GM12878 (cell line): ENCODE measurements around the gene NDUFS6. TPM values are rescaled to one million over a fixed set of nuclear protein-coding genes. Genes with fewer than 3 reads are reported as not detected.

Experiments
- ATAC-seq: fragments of 200-7000 bp; cut with Tn5 transposase; 3 replicates; pipeline ENCODE4 v1.9.1; 2020; ENCODE audit warnings: mild to moderate bottlenecking, moderate library complexity
- BruUV-seq: library from RNA; stranded (reverse); fragments of 400-500 nt; replicated peaks from 2 replicates; lab custom pipeline; 2021; lab: Mats Ljungman, UMichigan
- CTCF ChIA-PET: fragments of 300-600 bp; sonication (Branson Sonifier 250); formaldehyde crosslinking; extraction: SDS; loops from one replicate; lab custom pipeline; 2021; ENCODE audit warnings: inconsistent platforms; lab: Yijun Ruan, JAX
- POLR2A ChIA-PET: fragments of 350-600 bp; formaldehyde crosslinking; extraction: SDS; loops from one replicate; lab custom pipeline; 2021; ENCODE audit warnings: inconsistent platforms; lab: Charles Lee
- RAD21 ChIA-PET: fragments of 300-600 bp; sonication (Branson Sonifier 250); formaldehyde crosslinking; loops from one replicate; lab custom pipeline; 2023; ENCODE audit warnings: antibody characterized with exemption; ENCODE audit not compliant: unreplicated experiment; lab: Charles Lee
- SMC1A ChIA-PET: fragments of 300-600 bp; sonication (Branson Sonifier 250); formaldehyde crosslinking; loops from one replicate; lab custom pipeline; 2023; ENCODE audit not compliant: unreplicated experiment, uncharacterized antibody; lab: Charles Lee
- DNase-seq: peaks from one replicate; pipeline ENCODE4 v3.0.0-alpha.2; 2011; ENCODE audit warnings: low read depth, low spot score
- FAIRE-seq: peaks from 3 replicates; lab custom pipeline; 2011; peaks lifted over from hg19 to GRCh38; lab: Jason Lieb, UNC
- H2AFZ ChIP-seq: 2 replicates; pipeline ENCODE4 v1.6.0; 2011; ENCODE audit warnings: low read depth, low read length, control low read depth; ENCODE audit not compliant: control insufficient read depth
- H3K27ac ChIP-seq: 2 replicates; pipeline ENCODE4 v1.5.1; 2011; ENCODE audit warnings: control low read depth; ENCODE audit not compliant: control insufficient read depth, insufficient read depth
- H3K27me3 ChIP-seq, 2 experiments: replicated peaks in 1 of 2; 2 replicates each; pipeline versions ENCODE4 v1.6.0 to v1.6.1; 2011; ENCODE audit warnings: low read length in 1 of 2; ENCODE audit not compliant: control insufficient read depth in 2 of 2, insufficient read depth in 2 of 2
- H3K36me3 ChIP-seq, 2 experiments: 2 replicates each; pipeline ENCODE4 v1.5.1; 2011; ENCODE audit warnings: low read length in 1 of 2; ENCODE audit not compliant: control insufficient read depth in 2 of 2, insufficient read depth in 2 of 2
- H3K4me1 ChIP-seq: 2 replicates; pipeline ENCODE4 v1.6.1; 2011; ENCODE audit warnings: mild to moderate bottlenecking, low read length, moderate library complexity, mixed read lengths; ENCODE audit not compliant: control insufficient read depth, insufficient read depth
- H3K4me2 ChIP-seq: 2 replicates; pipeline ENCODE4 v1.6.0; 2011; ENCODE audit warnings: control low read depth; ENCODE audit not compliant: control insufficient read depth, insufficient read depth
- H3K4me3 ChIP-seq: fragments of 200-600 bp; sonication (generic); 2 replicates; pipeline ENCODE4 v1.5.1; 2016
- H3K79me2 ChIP-seq: 2 replicates; pipeline ENCODE4 v1.6.0; 2011; ENCODE audit warnings: low read length; ENCODE audit not compliant: control insufficient read depth, insufficient read depth
- H3K9ac ChIP-seq: 2 replicates; pipeline ENCODE4 v1.8.0; 2011; ENCODE audit warnings: low read length, control low read depth, mixed read lengths; ENCODE audit not compliant: control insufficient read depth, insufficient read depth
- H3K9me3 ChIP-seq: replicated peaks from 3 replicates; pipeline ENCODE4 v1.5.1; 2011; ENCODE audit warnings: mild to moderate bottlenecking, low read length; ENCODE audit not compliant: control insufficient read depth, insufficient read depth
- H4K20me1 ChIP-seq: 2 replicates; pipeline ENCODE4 v1.6.0; 2011; ENCODE audit not compliant: control insufficient read depth, insufficient read depth
- ASH2L ChIP-seq: fragments of 300-600, 200-600 bp; sonication (generic); IDR thresholded peaks from 2 replicates; pipeline ENCODE4 v1.6.1; 2017; ENCODE audit warnings: low read depth, mild to moderate bottlenecking, borderline replicate concordance
- EGR1 ChIP-seq, 2 experiments: IDR thresholded peaks; 1 replicate in 1 of 2; 2 replicates in 1 of 2; pipeline ENCODE4 v1.6.1; 2011 to 2012; ENCODE audit warnings: low read depth in 2 of 2, low read length in 2 of 2, borderline replicate concordance in 1 of 2, mild to moderate bottlenecking in 1 of 2, moderate library complexity in 1 of 2
- EP300 ChIP-seq, 2 experiments: fragments of 150-350 bp in 1 of 2; IDR thresholded peaks; 2 replicates each; pipeline ENCODE4 v1.6.1; 2011 to 2012; ENCODE audit warnings: low read depth in 2 of 2, low read length in 2 of 2, borderline replicate concordance in 1 of 2, improper control_type of control experiment in 1 of 2, inconsistent platforms in 1 of 2; ENCODE audit not compliant: control insufficient read depth in 1 of 2
- HCFC1 ChIP-seq: fragments of 150-350 bp; IDR thresholded peaks from 2 replicates; pipeline ENCODE4 v1.6.1; 2014; ENCODE audit warnings: low read length
- HDGF ChIP-seq: fragments of 450-650 bp; IDR thresholded peaks from 2 replicates; pipeline ENCODE4 v1.6.1; 2016; ENCODE audit warnings: antibody characterized with exemption
- IRF4 ChIP-seq: IDR thresholded peaks from 2 replicates; pipeline ENCODE4 v1.6.1; 2011; ENCODE audit warnings: low read depth, low read length
- MLLT1 ChIP-seq: fragments of 450-650 bp; IDR thresholded peaks from 2 replicates; pipeline ENCODE4 v1.6.1; 2016; ENCODE audit warnings: mild to moderate bottlenecking
- MYB ChIP-seq: fragments of 150-350 bp; IDR thresholded peaks from 2 replicates; pipeline ENCODE4 v1.6.1; 2014; ENCODE audit warnings: mild to moderate bottlenecking, low read depth, low read length, borderline replicate concordance
- WRNIP1 ChIP-seq: IDR thresholded peaks from 2 replicates; pipeline ENCODE4 v1.6.1; 2011; ENCODE audit warnings: low read depth, low read length, improper control_type of control experiment, borderline replicate concordance
- ZBTB11 ChIP-seq: fragments of 450-650 bp; formaldehyde crosslinking; IDR thresholded peaks from 2 replicates; pipeline ENCODE4 v1.5.0; 2022; ENCODE audit warnings: mild to moderate bottlenecking, missing genetic modification characterization
- WGBS: methylation state at CpG from one replicate; pipeline ENCODE4 v1.1.6; 2016; ENCODE audit warnings: low lambda C conversion rate; ENCODE audit not compliant: insufficient replicate concordance, insufficient coverage; ENCODE audit errors: missing lambda C conversion rate; 5-methylcytosine and 5-hydroxymethylcytosine counted together
- in situ Hi-C: fragments of 300-500 bp; cut with MboI; formaldehyde crosslinking; loops from 9 replicates; pipeline ENCODE4 v1.14.3; 2018; ENCODE audit warnings: mixed read lengths
- intact Hi-C: fragments of 100-400 bp; cut with micrococcal nuclease; formaldehyde crosslinking; loops from one replicate; pipeline ENCODE4 v1.14.2; 2022; ENCODE audit not compliant: unreplicated experiment
- polyA plus RNA-seq, 11 experiments: library from polyadenylated mRNA; depleted of rRNA in 4 of 11; unstranded in 6 of 11; stranded (reverse) in 5 of 11; fragments of >200 nt; fragmentation: Nextera tagmentation in 4 of 11; fragmentation: Illumina TruSeq in 1 of 11; extraction: Ambion mirVana in 4 of 11; extraction: Trizol in 1 of 11; gene quantifications; 1 replicate in 1 of 11; 2 replicates in 10 of 11; pipeline versions ENCODE4 v1.2.1 to v1.2.3, GENCODE V29; 2011 to 2016; ENCODE audit warnings: inconsistent platforms in 2 of 11, missing spikeins in 2 of 11, low read depth in 1 of 11
- total RNA-seq, 4 experiments: library from RNA; depleted of rRNA in 3 of 4; stranded (reverse); fragments of >200 nt in 3 of 4; fragmentation: Illumina TruSeq in 1 of 4; extraction: Trizol in 1 of 4; gene quantifications; 2 replicates each; pipeline versions ENCODE4 v1.2.1 to v1.2.3, GENCODE V29; 2013 to 2021

The NDUFS6 gene
- total and polyA plus RNA-seq, 10 of the 15 experiments (the other 5 are each of a cell fraction or from before 2014, with no cell fraction given): 20.7 to 213 (median 58.3) TPM

- TF ChIP-seq ASH2L (no peak), EP300 (IDR thresholded peaks at IDR 0.05; ENCODE audit: borderline replicate concordance in 1 of 2, control insufficient read depth in 1 of 2, low read depth in 2 of 2, low read length in 2 of 2) (no peak)
Observed at GRCh38 chr5:1793301-1793740, 7.9 kb upstream of the NDUFS6 start (continued).

GRCh38 chr5:1793966-1794900, 7.0 kb upstream of the NDUFS6 start:
- Histone ChIP-seq H2AFZ (no peak overlapping the region; the same call in none of the 2 replicates), H3K79me2 (peaks cover 32% of the 10 kb centered on the region), H3K9me3 (no peaks in the 10 kb centered on the region; the same call in 2 of the 3 replicates), H4K20me1 (no peaks in the 10 kb centered on the region), H3K4me1 (peaks cover 55% of the 10 kb centered on the region), H3K4me2 (peak overlapping the region; percentile 97), H3K4me3 (peak overlapping the region; percentile 56; the same call in 1 of the 2 replicates), H3K27ac (peak overlapping the region; percentile 92), H3K9ac (peak overlapping the region; percentile 75; the same call in 1 of the 2 replicates), H3K36me3 (peaks cover 13 to 21% of the 10 kb centered on the region in 2 experiments), H3K27me3 (no peaks in the 10 kb centered on the region)
- DNase-seq (no peak), FAIRE-seq (no peak), ATAC-seq (peak; percentile 44)
- ChIA-PET CTCF (interaction anchor here (0.8 to 1.1 kb wide), 4 partner anchors 12 to 55 kb away, joined by 3 to 5 read pairs (median 4); no protein-coding TSS in a partner anchor), SMC1A (interaction anchor here (1.2 to 2.0 kb wide), 3 partner anchors 9 to 22 kb away, joined by 6 to 12 read pairs (median 11); no protein-coding TSS in a partner anchor), RAD21 (interaction anchor here (2.0 kb wide), 1 partner anchor 12 kb away, joined by 22 read pairs; no protein-coding TSS in a partner anchor), POLR2A (interaction anchor here (0.9 to 2.0 kb wide), 2 partner anchors 11 to 13 kb away, joined by 3 to 14 read pairs; no protein-coding TSS in a partner anchor)
- 38% methylated on average over 33 of the region's 33 CpGs for WGBS
- intact Hi-C loops (loop anchor here (2.0 to 10.0 kb wide), 2 partner anchors 299 to 479 kb away; no protein-coding TSS in a partner anchor), in situ Hi-C loops (no loop called here)
- BruUV-seq: no TSS peak
- TF ChIP-seq IRF4: no peak
- TF ChIP-seq HDGF: no peak
- no peak for TF ChIP-seq EGR1 (IDR thresholded peaks at IDR 0.05; ENCODE audit: borderline replicate concordance in 1 of 2, low read depth in 2 of 2, low read length in 2 of 2)
- TF ChIP-seq HCFC1: no peak
- TF ChIP-seq WRNIP1: no peak
- no peak for TF ChIP-seq MYB
- TF ChIP-seq ZBTB11 (CRISPR knock-in tag): no peak
- TF ChIP-seq MLLT1: peak; percentile 40; the same call in 1 of the 2 replicates
